Measurements from ENCODE around the gene CALML6.

The CALML6 gene

GRCh38 chr1:1946540-1946939 lies 31.5 kb downstream of the CALML6 start:
- DNase-seq, result no peak

DNA sequence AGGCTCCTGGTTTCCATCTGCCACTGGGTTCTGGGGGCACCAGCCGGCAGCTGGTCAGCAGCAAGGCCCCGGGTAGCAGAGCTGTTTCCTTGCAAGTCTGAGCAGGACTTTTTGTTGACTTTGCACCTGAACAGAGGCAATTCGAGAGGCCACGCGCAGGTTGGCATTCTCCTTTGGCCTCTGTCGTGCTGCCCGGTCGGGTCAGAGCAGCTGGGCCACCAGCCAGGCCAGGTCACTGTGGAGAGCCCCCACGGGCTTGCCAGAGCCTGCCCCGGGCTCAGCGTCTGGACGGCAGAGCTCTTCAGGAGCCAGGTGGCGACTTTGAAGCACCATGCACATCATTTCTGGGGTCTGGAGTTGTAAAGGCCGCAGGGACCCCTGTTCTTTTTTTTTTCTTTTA lies 32.4 kb downstream of the CALML6 start:
- DNase-seq, result no peak

- no peak for DNase-seq
Observed at GRCh38 chr1:1948783-1949182, 33.7 kb downstream of the CALML6 start.

- DNase-seq, result no peak
Observed at GRCh38 chr1:1950940-1951339, 35.9 kb downstream of the CALML6 start.

DNA sequence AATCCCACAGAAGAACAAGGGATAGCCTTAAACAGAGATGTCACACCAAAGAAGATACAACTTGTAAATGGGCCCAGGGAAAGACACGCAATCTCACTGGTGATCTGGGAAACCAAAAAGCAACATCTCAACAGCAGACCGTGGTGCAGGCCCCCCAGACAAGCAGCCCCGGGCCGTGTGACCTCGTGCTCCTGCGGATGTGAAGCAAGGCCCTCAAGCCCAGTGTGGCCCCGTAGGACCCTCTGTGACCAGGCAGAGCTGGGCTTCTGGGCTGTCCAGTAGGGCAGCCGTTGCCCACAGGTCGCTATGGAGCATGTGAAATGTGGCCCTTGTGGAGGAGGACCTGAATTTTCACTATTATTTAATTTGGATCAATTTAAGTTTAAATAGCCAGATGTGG lies 39.0 kb downstream of the CALML6 start:
- DNase-seq, result no peak

DNA sequence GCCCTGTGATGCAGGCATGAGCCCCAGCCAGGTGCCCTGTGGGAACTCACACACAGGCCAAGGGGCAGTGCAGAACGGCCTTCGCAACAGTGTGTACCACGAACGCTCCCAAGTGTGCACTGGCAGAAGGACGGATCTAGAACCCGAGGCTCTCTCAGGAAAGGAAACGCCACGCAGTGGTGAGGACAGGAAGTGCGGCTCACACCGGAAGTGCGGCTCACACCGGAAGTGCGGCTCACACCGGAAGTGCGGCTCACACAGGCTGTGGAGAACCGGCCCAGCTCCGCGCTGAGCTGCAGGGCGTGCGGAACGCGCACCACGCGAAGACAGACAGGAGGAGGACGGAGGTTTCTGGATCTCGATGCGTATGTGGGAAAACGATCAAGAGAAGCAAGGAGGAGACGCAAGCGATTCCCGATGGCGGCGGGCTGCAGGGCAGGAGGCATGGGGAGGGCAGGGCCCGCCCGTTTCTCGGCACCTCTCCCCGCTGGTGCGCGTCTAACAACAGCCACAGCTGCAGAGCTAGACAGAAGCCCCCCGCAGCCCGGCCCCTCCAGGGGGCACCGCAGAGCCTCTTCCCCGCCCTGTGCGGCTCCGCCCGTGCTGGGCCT lies 39.9 kb downstream of the CALML6 start:
- peak; percentile 60 for DNase-seq

- no peak for DNase-seq
Observed at GRCh38 chr1:1955621-1956094, 40.6 kb downstream of the CALML6 start.

DNA sequence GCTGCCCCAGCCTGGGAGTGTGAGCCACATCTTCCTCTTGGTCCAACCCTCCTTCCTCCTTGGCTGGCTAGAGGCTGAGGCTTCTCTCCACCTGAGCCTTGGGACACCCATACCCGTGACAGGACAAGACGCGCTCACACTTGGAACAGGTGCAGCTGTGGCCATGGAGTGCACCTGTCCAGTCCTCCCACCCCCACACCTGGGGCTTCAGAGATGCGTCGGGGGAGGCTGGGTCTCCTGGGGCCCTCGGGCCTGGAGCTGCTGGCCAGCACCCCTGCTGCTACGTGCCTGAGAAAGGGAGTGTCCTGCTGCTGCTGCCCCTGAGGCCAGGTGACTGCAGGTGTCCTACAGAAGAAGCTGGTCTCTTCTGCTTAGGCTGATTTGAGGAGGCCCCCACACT lies 41.0 kb downstream of the CALML6 start:
- DNase-seq, result no peak

- no peak for DNase-seq
Observed at GRCh38 chr1:1956586-1957532, 41.8 kb downstream of the CALML6 start.

DNA sequence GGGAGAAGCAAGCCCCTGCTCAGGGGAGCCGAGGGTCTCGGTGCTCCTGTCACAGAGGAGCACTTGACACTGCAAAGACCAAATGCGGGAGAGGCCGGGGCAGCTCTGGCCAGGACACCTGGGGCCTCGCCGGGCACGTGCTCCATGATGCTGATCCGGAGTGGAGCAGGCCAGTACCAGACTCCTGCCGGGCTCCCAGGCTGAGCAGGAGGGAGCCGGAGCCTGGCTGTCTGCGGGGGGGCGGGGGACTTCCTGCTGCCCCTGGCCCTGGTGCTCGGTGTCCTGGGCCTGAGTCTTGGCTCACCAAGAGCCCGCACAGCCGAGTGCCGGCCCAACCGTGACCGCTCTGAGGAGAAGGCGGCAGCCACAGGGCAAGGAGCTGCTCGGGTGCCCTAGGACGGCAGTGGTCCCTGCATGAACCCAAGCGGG lies 42.5 kb downstream of the CALML6 start:
- no peak for DNase-seq

DNA sequence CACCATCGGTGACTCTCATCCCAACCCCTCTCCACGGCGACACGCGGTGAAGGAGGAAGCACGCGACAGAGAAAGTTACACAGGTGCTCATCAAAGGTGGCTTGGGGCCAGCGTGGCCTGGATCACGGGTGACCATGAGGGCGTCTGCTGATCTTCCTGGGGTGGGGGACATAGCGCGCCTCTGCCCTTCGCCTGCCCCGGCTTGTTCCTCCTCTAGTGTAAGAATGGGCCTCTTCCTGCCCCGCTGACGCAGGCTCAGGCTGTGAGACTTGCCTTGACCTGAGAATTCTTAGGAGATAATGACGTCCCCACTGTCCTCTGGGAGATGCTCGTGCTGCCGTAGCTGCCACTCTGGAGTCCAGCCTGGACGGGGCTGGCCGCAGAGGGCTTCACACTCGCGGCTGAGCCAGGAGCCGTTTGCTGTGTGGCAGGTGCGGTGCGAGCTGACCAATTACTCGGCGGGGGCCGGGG lies 43.0 kb downstream of the CALML6 start:
- no peak for DNase-seq

- DNase-seq, result no peak
Observed at GRCh38 chr1:1959459-1959839, 44.4 kb downstream of the CALML6 start.

DNA sequence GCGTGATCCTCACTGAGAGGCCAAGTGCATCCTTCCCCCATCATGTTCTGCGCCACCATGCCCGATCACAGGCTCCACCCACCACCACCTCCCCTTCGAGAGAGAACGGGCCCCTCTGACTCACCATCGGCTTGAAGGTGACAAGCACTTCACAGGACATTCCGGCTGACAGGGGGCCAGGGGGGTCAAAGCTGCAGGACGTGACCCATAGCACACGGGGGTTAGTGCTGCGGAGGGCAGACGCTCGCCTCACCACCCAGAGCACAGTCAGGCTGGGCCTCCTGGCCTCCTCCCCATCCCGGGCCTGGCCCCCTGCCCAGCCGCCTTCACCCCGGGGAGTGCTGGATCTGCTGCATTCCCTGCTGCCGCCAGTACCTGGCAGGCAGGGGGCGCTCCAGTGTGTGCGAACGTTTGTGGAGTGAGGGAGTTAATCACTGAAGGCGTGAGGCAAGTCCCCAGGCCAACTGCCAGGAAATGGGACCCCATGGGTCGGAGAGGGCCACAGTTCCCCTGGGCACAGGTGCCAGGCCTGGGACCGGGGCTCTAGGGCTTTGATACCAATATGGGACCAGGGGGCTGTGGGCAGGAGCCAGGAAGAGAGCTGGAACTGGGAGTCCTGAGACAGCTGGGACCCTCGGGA lies 44.9 kb downstream of the CALML6 start:
- DNase-seq, result peak; percentile 95

DNA sequence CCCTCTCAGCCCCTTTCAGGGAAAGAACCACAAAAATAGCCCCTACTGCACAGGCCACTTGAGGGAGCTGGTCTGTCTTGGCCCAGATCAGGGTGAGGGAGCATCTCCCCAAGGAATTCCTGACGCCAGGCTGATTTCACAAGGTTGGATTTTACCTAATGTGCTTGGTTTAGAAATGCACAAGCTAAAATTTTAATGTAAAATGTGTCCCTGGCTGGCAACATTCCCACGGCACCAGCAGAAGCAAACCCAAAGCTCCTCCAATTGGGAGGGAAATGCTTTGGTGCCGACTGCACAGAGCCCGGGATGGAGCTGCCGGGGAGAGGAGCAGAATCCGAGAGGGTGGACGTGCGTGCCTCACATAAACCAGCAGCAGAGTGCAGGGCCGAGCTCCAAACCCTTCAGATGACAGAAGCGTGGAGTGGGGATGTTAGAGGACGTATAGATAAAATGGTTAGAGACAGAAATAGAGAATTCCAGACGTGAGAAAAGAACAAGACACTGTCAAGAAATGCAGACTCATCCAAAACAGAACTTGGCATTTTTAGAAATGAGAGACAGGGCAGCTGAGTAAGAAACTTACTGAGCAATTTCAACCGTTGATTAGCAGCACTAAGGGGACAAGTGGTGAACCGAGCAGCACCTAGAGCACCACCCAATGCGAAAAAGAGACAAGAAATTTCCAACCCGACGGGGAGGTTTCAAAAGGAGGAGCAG lies 45.6 kb downstream of the CALML6 start:
- no peak for DNase-seq

GRCh38 chr1:1962752-1963151 lies 47.7 kb downstream of the CALML6 start:
- no peak for DNase-seq

DNA sequence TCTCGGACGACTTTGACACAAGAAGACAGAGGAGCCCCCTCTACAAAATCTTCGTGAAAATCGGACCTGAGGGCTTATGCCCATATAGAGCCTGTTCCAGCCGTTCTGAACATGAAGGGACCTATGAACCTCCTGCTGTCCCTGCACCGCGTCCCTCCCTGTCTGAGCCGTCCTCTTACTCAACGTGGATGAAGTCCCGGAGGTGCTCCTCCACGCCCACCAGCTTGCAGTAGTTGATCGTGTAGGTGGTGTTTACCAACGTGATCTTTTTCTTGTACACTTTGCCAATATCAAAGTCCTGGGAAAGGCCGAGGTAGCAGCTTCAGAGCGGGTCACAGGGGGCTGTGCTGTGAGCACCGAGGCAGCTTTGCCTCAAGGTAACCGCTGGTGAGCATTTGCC lies 48.5 kb downstream of the CALML6 start:
- DNase-seq, result no peak

- no peak for DNase-seq
Observed at GRCh38 chr1:1964811-1965210, 49.8 kb downstream of the CALML6 start.

DNA sequence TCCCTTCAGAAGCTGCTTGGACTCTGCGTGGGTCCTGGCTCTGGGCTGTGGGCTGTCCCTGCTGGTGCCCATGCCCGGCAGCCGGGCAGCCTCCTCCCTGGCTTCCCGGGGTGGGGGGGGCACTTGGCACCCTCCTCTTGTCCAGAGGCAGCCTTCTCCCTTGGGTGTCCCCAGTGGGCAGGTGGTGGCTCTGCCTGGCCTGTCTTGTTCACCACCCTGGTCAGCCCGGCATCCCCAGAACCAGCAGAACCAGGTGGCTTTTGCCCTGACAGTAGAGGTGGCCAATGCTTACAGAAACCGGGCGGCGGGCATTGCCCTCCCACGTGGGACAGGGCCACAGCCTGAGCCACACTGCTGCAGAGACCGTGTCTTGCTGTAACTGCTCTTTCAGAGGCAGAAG lies 50.5 kb downstream of the CALML6 start:
- no peak for DNase-seq

- DNase-seq, result no peak
Observed at GRCh38 chr1:1966071-1966740, 51.1 kb downstream of the CALML6 start.
